ENCODE results near the gene DPYSL3. TPM values are rescaled to one million over a fixed set of nuclear protein-coding genes. Genes with fewer than 3 reads are reported as not detected.

Gene DPYSL3
- total and polyA plus RNA-seq, 4 donors: 0.35 to 3.6 (median 1.7) TPM

DNA sequence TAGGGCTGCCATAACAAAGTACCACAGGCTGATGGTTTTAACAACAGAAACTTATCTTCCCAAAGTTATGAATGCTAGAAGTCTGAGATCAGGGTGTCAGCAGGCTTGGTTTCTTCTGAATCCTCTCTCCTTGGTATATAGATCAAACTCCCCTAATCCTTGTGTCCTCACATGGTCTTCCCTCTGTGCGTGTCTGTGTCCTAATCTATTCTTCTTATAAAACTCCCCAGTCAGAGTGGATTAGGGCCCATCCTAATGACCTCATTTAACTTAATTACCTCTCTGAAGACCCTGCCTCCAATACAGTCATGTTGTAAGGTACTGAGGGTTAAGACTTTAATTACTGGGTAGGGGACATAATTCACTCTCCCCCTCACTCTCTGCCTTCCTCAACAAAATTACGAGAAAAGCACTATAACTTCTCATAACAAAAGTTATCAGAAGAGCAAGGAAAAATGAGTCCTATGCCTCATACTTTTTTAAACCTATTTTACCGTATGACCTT is 68.6 kb downstream of the DPYSL3 start:
- WGBS: 92% methylated on average over 3 of the region's 3 CpGs
- no peak for TF ChIP-seq RXRA (IDR thresholded peaks at IDR 0.05)
- no peak for TF ChIP-seq JUND (IDR thresholded peaks at IDR 0.05)
- TF ChIP-seq GABPA (IDR thresholded peaks at IDR 0.05 in 1 of 2, conservative IDR thresholded peaks at IDR 0.05 in 1 of 2): no peak
- no peak for TF ChIP-seq RAD21 (IDR thresholded peaks at IDR 0.05)
- no peak for TF ChIP-seq TAF1 (conservative IDR thresholded peaks at IDR 0.05)
- TF ChIP-seq, protein P1, sequence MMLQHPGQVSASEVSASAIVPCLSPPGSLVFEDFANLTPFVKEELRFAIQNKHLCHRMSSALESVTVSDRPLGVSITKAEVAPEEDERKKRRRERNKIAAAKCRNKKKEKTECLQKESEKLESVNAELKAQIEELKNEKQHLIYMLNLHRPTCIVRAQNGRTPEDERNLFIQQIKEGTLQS (IDR thresholded peaks at IDR 0.05): no peak
- no peak for TF ChIP-seq SP1 (IDR thresholded peaks at IDR 0.05)
- TF ChIP-seq, protein P2, sequence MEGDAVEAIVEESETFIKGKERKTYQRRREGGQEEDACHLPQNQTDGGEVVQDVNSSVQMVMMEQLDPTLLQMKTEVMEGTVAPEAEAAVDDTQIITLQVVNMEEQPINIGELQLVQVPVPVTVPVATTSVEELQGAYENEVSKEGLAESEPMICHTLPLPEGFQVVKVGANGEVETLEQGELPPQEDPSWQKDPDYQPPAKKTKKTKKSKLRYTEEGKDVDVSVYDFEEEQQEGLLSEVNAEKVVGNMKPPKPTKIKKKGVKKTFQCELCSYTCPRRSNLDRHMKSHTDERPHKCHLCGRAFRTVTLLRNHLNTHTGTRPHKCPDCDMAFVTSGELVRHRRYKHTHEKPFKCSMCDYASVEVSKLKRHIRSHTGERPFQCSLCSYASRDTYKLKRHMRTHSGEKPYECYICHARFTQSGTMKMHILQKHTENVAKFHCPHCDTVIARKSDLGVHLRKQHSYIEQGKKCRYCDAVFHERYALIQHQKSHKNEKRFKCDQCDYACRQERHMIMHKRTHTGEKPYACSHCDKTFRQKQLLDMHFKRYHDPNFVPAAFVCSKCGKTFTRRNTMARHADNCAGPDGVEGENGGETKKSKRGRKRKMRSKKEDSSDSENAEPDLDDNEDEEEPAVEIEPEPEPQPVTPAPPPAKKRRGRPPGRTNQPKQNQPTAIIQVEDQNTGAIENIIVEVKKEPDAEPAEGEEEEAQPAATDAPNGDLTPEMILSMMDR (IDR thresholded peaks at IDR 0.05; ENCODE audit: low read depth, low read length, missing input control): no peak
- no peak for TF ChIP-seq EGR1 (IDR thresholded peaks at IDR 0.05; ENCODE audit: low read depth in 2 of 2)
- TF ChIP-seq, protein P3, sequence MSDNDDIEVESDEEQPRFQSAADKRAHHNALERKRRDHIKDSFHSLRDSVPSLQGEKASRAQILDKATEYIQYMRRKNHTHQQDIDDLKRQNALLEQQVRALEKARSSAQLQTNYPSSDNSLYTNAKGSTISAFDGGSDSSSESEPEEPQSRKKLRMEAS (IDR thresholded peaks at IDR 0.05): no peak
- TF ChIP-seq FOXA2 (IDR thresholded peaks at IDR 0.05): no peak
- TF ChIP-seq HNF4G (IDR thresholded peaks at IDR 0.05): no peak
- no peak for TF ChIP-seq NR2F2 (IDR thresholded peaks at IDR 0.05)
- no peak for TF ChIP-seq FOXA1 (IDR thresholded peaks at IDR 0.05)
- no peak overlapping the region for H3K27ac ChIP-seq (ENCODE audit: low read depth in 1 of 2, low read length in 2 of 2)
- H3K9me3 ChIP-seq (ENCODE audit: control insufficient read depth in 4 of 4, low read length in 3 of 4): no peaks in the 10 kb centered on the region
- H3K36me3 ChIP-seq (ENCODE audit: control insufficient read depth in 4 of 4, insufficient read depth in 3 of 4, low read depth in 1 of 4, low read length in 3 of 4): no peaks in the 10 kb centered on the region
- no peak overlapping the region for H3K9ac ChIP-seq (ENCODE audit: low read depth in 1 of 2, low read length in 2 of 2)
- peaks cover 0 to 7% (median under 1%) of the 10 kb centered on the region in 4 donors for H3K27me3 ChIP-seq (ENCODE audit: control insufficient read depth in 4 of 4, insufficient read depth in 4 of 4, low read length in 3 of 4)
- no peak overlapping the region for H3K4me3 ChIP-seq (ENCODE audit: low read depth in 1 of 3, low read length in 3 of 3)
- no peak for DNase-seq (ENCODE audit: low spot score)
- no peaks in the 10 kb centered on the region for H3K4me1 ChIP-seq (ENCODE audit: control insufficient read depth in 4 of 4, insufficient read depth in 4 of 4, low read length in 3 of 4)

DNA sequence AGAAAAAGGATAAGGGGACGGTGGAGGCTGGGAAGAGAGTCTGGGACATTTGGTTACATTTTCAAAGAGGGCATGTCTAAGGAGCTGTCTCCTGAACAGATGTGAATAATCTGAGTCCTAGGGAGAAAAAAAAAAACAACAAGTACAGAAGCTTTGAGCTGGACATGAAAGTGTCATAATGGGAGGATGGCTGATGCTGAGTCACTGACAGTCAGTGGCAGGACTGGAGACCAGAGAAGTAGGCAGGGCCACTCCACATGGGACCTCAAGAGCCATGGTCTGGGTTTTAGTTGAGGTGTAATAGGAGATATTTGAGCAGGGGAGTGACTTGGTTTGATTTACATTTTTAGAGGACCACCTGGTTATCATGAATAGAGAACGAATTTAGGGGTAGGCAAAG is 70.6 kb downstream of the DPYSL3 start:
- H3K36me3 ChIP-seq (ENCODE audit: control insufficient read depth in 4 of 4, insufficient read depth in 3 of 4, low read depth in 1 of 4, low read length in 3 of 4): no peaks in the 10 kb centered on the region
- H3K4me1 ChIP-seq (ENCODE audit: control insufficient read depth in 4 of 4, insufficient read depth in 4 of 4, low read length in 3 of 4): no peaks in the 10 kb centered on the region
- no peaks in the 10 kb centered on the region for H3K9me3 ChIP-seq (ENCODE audit: control insufficient read depth in 4 of 4, low read length in 3 of 4)
- H3K27me3 ChIP-seq (ENCODE audit: control insufficient read depth in 4 of 4, insufficient read depth in 4 of 4, low read length in 3 of 4): peaks cover 0 to 7% (median under 1%) of the 10 kb centered on the region in 4 donors
- no peak for TF ChIP-seq YY1 (IDR thresholded peaks at IDR 0.05)
- TF ChIP-seq, protein P4, sequence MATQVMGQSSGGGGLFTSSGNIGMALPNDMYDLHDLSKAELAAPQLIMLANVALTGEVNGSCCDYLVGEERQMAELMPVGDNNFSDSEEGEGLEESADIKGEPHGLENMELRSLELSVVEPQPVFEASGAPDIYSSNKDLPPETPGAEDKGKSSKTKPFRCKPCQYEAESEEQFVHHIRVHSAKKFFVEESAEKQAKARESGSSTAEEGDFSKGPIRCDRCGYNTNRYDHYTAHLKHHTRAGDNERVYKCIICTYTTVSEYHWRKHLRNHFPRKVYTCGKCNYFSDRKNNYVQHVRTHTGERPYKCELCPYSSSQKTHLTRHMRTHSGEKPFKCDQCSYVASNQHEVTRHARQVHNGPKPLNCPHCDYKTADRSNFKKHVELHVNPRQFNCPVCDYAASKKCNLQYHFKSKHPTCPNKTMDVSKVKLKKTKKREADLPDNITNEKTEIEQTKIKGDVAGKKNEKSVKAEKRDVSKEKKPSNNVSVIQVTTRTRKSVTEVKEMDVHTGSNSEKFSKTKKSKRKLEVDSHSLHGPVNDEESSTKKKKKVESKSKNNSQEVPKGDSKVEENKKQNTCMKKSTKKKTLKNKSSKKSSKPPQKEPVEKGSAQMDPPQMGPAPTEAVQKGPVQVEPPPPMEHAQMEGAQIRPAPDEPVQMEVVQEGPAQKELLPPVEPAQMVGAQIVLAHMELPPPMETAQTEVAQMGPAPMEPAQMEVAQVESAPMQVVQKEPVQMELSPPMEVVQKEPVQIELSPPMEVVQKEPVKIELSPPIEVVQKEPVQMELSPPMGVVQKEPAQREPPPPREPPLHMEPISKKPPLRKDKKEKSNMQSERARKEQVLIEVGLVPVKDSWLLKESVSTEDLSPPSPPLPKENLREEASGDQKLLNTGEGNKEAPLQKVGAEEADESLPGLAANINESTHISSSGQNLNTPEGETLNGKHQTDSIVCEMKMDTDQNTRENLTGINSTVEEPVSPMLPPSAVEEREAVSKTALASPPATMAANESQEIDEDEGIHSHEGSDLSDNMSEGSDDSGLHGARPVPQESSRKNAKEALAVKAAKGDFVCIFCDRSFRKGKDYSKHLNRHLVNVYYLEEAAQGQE (IDR thresholded peaks at IDR 0.05): no peak
- TF ChIP-seq RXRA (IDR thresholded peaks at IDR 0.05): no peak
- no peak for TF ChIP-seq EGR1 (IDR thresholded peaks at IDR 0.05; ENCODE audit: low read depth in 2 of 2)
- TF ChIP-seq FOXA1 (IDR thresholded peaks at IDR 0.05): no peak
- TF ChIP-seq GABPA (IDR thresholded peaks at IDR 0.05 in 1 of 2, conservative IDR thresholded peaks at IDR 0.05 in 1 of 2): no peak
- DNase-seq (ENCODE audit: low spot score): no peak
- WGBS: 83% methylated on average over 2 of the region's 2 CpGs
- H3K27ac ChIP-seq (ENCODE audit: low read depth in 1 of 2, low read length in 2 of 2): no peak overlapping the region
- no peak overlapping the region for H3K4me3 ChIP-seq (ENCODE audit: low read depth in 1 of 3, low read length in 3 of 3)
- H3K9ac ChIP-seq (ENCODE audit: low read depth in 1 of 2, low read length in 2 of 2): no peak overlapping the region

All from liver (tissue), 9 donors.